Activated naive CD4-positive, alpha-beta T cell treated with anti-CD3 and anti-CD28 coated beads, Interleukin-2, amount 10 ng/mL, durations not matched to agents 7 days and 5 days (primary cell): ENCODE results near the gene GUCD1.
"Not testable (repeated sequence)": the region's sequence is repeated elsewhere in the genome, so short reads cannot be mapped to it uniquely, and the experiment has no call there.

Experiments
- CTCF ChIA-PET: fragments of 350-600 bp; sonication (Branson Sonifier 250); formaldehyde crosslinking; loops from one replicate; lab custom pipeline; 2021; ENCODE audit warnings: antibody characterized with exemption; lab: Charles Lee
- DNase-seq: peaks from one replicate; pipeline ENCODE4 v3.0.0-alpha.2; 2020
- H3K27ac Mint-ChIP-seq: one replicate; pipeline ENCODE4 v1.8.0; 2021; ENCODE audit warnings: mild to moderate bottlenecking, moderate library complexity, mixed read lengths
- H3K27me3 Mint-ChIP-seq: one replicate; pipeline ENCODE4 v1.8.0; 2021; ENCODE audit warnings: mild to moderate bottlenecking, mixed read lengths
- H3K36me3 Mint-ChIP-seq: one replicate; pipeline ENCODE4 v1.8.0; 2021; ENCODE audit warnings: mixed read lengths
- H3K4me1 Mint-ChIP-seq: one replicate; pipeline ENCODE4 v1.8.0; 2021; ENCODE audit warnings: mixed read lengths
- H3K4me3 Mint-ChIP-seq: one replicate; pipeline ENCODE4 v1.8.0; 2021; ENCODE audit warnings: mild to moderate bottlenecking, moderate library complexity, mixed read lengths
- H3K9me3 Mint-ChIP-seq: one replicate; pipeline ENCODE4 v1.8.0; 2021; ENCODE audit warnings: mixed read lengths

The GUCD1 gene

GRCh38 chr22:24593836-24594568, 39.1 kb upstream of the GUCD1 start:
- CTCF ChIA-PET = no interaction called here
- H3K9me3 Mint-ChIP-seq = no peaks in the 10 kb centered on the region
- H3K4me3 Mint-ChIP-seq = no peak overlapping the region
- no peak for DNase-seq
- H3K36me3 Mint-ChIP-seq = no peaks in the 10 kb centered on the region
- H3K27ac Mint-ChIP-seq = no peak overlapping the region
- H3K27me3 Mint-ChIP-seq = peaks cover 45% of the 10 kb centered on the region
- H3K4me1 Mint-ChIP-seq = peaks cover 6% of the 10 kb centered on the region

- CTCF ChIA-PET, H3K36me3 Mint-ChIP-seq, DNase-seq, H3K4me1 Mint-ChIP-seq, H3K9me3 Mint-ChIP-seq, H3K27ac Mint-ChIP-seq: not testable (repeated sequence)
- H3K4me3 Mint-ChIP-seq = peak overlapping the region; percentile 51
- peaks cover 45% of the 10 kb centered on the region for H3K27me3 Mint-ChIP-seq
Measured at GRCh38 chr22:24593559-24593835, 38.6 kb upstream of the GUCD1 start.

- H3K4me3 Mint-ChIP-seq = peak within 1 kb of the TSS; percentile 77
- CTCF ChIA-PET = no interaction called here
- H3K27me3 Mint-ChIP-seq = peaks cover 45% of the 10 kb centered on the region
- H3K27ac Mint-ChIP-seq = no peak within 1 kb of the TSS
- H3K9me3 Mint-ChIP-seq = no peaks in the 10 kb centered on the region
- peaks cover 6% of the 10 kb centered on the region for H3K4me1 Mint-ChIP-seq
- H3K36me3 Mint-ChIP-seq = no peaks in the 10 kb centered on the region
- peak; percentile 59 for DNase-seq
Measured at GRCh38 chr22:24592851-24593558, 38.1 kb upstream of the GUCD1 start, which contains the start of gene LRRC75B. Gene LRRC75B (minus strand): TSS chr22:24593073. CDS start chr22:24593039, 34 bp downstream.

DNA sequence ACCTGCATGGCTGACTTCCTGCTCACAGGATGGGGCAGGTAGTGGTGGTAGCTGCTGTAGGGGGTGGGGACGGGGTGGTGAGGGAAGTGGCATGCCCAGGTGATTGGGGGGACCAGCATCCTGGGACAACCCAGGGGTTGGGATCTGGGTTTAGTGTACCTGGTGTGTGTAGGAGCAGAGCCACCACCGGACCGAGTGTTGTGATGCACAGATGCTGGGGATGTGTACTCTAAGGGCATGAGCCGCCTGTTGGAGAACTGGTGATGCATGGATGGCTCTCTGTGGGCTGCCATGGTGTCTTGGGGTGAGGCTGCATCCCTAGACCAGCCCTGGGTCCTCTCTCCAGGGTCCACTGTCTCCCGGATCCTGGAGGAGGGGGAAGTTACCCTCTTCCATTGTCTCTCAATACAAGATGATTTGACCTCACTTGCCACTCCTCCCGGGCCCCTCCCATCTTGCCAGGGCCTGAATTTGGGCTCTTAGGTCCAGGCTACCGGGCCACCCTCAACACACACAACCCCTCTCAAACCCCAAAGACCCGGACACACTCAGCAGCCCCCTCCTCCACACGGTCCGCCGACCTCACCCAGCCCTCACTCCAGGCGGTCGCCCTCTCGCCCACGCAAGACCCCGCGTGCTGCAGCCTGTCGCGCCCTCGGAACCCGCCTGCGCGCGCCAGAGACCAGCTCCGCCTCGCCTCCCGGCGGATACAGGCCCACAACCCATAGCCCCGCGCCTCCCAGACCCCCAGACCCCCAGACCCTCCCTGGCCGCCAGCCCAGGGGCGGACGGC, 37.3 kb upstream of the GUCD1 start:
- no peak for DNase-seq
- Mint-ChIP-seq H3K9me3 (no peaks in the 10 kb centered on the region), H3K4me3 (peak overlapping the region; percentile 77), H3K27me3 (peaks cover 45% of the 10 kb centered on the region), H3K36me3 (no peaks in the 10 kb centered on the region), H3K27ac (no peak overlapping the region), H3K4me1 (peaks cover 6% of the 10 kb centered on the region)
- CTCF ChIA-PET = no interaction called here

- no peak overlapping the region for H3K27ac Mint-ChIP-seq
- CTCF ChIA-PET = no interaction called here
Measured at GRCh38 chr22:24591286-24591830, 36.4 kb upstream of the GUCD1 start.

DNA sequence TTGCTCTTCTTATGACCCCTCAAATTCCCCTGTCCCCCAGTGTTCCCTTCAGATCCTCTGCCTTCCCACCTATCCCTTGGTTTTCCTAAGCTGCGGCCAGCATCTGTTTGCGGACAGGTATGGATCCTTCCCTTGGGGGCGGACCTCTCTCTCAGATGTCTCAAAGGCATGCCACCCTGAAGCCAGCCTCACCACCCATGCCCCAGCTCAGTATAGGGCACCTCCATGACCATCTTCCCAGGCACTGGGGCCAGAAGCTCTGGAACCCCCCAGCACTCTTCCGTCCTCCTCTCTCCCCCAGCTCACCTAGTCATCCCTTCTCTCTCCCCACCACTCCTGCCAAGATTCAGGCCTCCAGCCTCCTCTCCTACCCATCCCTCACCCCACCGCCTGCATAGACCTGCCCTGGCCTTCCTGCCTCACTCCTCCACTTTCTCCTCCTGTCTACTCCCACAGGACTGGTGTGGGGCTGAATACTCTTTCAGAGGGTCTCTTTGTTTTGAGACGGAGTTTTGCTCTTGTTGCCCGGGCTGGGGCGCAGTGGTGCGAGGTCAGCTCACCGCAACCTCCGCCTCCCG, 35.7 kb upstream of the GUCD1 start:
- Mint-ChIP-seq H3K4me3 (no peak overlapping the region), H3K27me3 (peaks cover 45% of the 10 kb centered on the region), H3K36me3 (no peaks in the 10 kb centered on the region), H3K4me1 (peaks cover 6% of the 10 kb centered on the region), H3K27ac (no peak overlapping the region), H3K9me3 (no peaks in the 10 kb centered on the region)
- no peak for DNase-seq
- CTCF ChIA-PET = no interaction called here

More at GRCh38 chr22:24591286-24591830, 36.4 kb upstream of the GUCD1 start:
- no peaks in the 10 kb centered on the region for H3K36me3 Mint-ChIP-seq
- peaks cover 6% of the 10 kb centered on the region for H3K4me1 Mint-ChIP-seq
- H3K4me3 Mint-ChIP-seq = no peak overlapping the region
- DNase-seq = no peak
- peaks cover 45% of the 10 kb centered on the region for H3K27me3 Mint-ChIP-seq
- no peaks in the 10 kb centered on the region for H3K9me3 Mint-ChIP-seq

DNA sequence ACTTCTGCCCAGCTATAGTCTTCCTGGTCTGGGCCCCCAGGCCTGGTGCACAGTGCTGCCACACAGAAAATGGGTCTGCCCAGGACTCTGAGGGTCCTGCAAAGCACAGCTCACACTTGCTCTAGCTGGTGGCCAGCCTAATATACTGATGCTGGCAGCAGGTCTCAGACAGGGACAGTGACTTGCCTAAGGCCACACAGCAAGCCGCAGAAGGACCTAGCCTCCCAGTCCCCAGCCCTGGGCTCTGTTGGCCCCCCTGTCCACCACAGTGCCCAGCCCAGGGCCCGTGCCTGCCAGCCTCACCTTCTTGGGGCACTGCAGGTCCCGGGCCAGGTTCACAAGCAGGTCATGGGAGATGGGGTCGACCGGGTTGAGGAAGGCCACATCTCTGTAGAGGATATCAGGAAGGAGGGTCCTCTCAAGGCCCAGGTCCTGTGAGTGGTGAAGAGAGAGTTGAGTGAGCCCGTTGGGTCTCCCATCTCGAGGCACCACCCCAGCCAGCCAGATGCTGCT, 34.6 kb upstream of the GUCD1 start:
- Mint-ChIP-seq H3K36me3 (no peaks in the 10 kb centered on the region), H3K27ac (no peak overlapping the region), H3K4me3 (no peak overlapping the region)

DNA sequence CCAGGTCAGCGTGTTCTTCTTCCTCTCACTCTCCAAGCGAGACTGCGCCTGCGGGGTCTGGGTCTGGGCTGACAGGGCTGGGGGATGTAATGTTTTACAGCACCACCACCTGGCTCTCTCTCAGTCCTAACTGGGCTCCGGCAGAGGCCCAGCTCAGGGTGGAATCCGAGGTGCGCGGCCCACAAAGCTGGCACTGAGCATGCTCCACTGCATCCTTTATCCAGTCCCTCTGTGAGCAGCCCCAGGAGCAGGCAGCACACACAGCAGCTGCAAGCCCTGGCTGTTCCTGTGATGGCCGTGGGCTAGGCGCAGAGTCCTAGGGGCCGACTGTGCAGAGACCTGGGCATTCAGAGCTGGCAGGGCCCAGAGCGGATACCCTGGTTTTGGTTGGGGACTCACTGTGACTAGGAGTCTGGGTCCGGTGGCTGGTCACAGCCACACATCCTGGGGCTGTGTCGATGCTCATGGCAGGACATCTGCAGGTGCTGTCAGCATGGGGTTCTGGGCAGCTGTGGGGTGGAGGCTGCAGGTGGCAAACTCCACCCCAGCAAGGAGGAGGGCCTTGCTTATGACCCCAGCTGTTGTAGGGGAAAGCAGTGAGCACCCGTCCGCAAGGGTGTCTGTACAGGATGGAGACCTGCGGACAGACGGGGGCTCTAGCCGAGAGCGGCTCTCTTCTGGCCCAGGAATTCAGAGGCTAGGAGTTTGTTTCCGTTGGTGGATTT, 34.0 kb upstream of the GUCD1 start:
- no peak overlapping the region for H3K27ac Mint-ChIP-seq
- H3K9me3 Mint-ChIP-seq = no peaks in the 10 kb centered on the region
- no peak for DNase-seq
- no peak overlapping the region for H3K4me3 Mint-ChIP-seq
- CTCF ChIA-PET = no interaction called here
- H3K36me3 Mint-ChIP-seq = no peaks in the 10 kb centered on the region
- peaks cover 35% of the 10 kb centered on the region for H3K27me3 Mint-ChIP-seq
- H3K4me1 Mint-ChIP-seq = peaks cover 8% of the 10 kb centered on the region

More for the DNA sequence above, 34.6 kb upstream of the GUCD1 start:
- no peaks in the 10 kb centered on the region for H3K9me3 Mint-ChIP-seq
- H3K27me3 Mint-ChIP-seq = peaks cover 41% of the 10 kb centered on the region
- H3K4me1 Mint-ChIP-seq = peaks cover 7% of the 10 kb centered on the region
- DNase-seq = no peak
- CTCF ChIA-PET = no interaction called here

GRCh38 chr22:24588381-24588756, 33.4 kb upstream of the GUCD1 start:
- CTCF ChIA-PET = no interaction called here
- no peak overlapping the region for H3K4me3 Mint-ChIP-seq
- DNase-seq = no peak
- no peaks in the 10 kb centered on the region for H3K9me3 Mint-ChIP-seq
- peaks cover 31% of the 10 kb centered on the region for H3K27me3 Mint-ChIP-seq
- no peak overlapping the region for H3K27ac Mint-ChIP-seq
- peaks cover 8% of the 10 kb centered on the region for H3K4me1 Mint-ChIP-seq
- no peaks in the 10 kb centered on the region for H3K36me3 Mint-ChIP-seq

GRCh38 chr22:24587948-24588347, 33.0 kb upstream of the GUCD1 start:
- Mint-ChIP-seq H3K4me3 (no peak overlapping the region), H3K9me3 (no peaks in the 10 kb centered on the region), H3K27ac (no peak overlapping the region), H3K4me1 (peaks cover 8% of the 10 kb centered on the region), H3K36me3 (no peaks in the 10 kb centered on the region), H3K27me3 (peaks cover 27% of the 10 kb centered on the region)
- CTCF ChIA-PET = no interaction called here
- no peak for DNase-seq

DNA sequence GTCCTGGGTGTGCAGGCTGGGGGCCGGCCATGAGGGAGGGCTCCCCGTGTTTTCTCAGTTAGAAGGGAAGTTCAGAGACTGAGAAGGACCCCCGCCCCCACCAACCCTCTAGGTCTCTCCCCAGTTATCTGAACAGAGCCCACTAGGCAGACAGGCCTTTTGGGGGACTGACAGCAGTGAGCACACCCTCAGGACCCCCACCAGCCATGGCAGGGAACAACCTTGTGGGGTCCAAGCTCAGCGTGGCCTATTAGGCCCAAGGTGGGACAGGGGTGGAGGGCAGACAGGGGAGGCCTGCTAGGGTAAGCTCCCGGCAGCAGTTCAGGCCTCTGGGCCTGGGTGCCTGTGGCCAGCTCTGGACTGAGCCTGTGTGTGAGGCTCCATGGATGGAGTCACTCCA, 32.3 kb upstream of the GUCD1 start:
- Mint-ChIP-seq H3K27me3 (peaks cover 21% of the 10 kb centered on the region), H3K9me3 (no peaks in the 10 kb centered on the region), H3K36me3 (no peaks in the 10 kb centered on the region), H3K27ac (no peak overlapping the region), H3K4me3 (no peak overlapping the region), H3K4me1 (peaks cover 5% of the 10 kb centered on the region)
- no peak for DNase-seq
- CTCF ChIA-PET = no interaction called here

DNA sequence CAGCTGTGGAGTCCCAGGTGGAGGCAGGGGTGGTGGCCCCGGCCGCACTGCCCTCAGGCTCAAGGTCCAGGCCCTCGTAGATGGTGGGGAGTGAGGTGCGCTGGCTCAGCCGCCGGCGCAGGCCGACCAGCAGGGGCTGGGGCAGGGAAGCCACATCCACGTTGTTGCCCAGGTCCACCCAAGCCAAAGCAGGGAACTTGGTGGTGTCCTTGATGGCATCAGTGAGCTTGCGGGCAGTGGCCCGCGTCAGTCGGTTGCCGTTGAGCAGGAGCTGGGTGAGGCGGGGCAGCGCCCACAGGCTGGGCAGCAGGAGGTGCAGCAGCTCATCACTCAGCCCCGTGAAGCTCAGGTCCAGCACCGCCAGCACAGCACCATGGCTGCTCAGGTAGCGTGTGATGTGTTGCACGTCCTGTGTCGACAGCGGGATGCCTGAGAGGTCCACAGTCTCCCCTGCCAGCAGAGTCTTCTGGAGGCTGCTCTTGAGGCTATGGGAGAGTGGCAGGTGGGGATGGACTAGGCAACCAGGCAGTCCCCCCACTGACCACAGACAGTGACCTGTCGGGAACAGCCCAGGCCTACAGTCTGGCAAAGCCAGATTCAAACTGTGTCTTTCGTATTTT, 31.1 kb upstream of the GUCD1 start:
- H3K27ac Mint-ChIP-seq = no peak overlapping the region
- H3K36me3 Mint-ChIP-seq = no peaks in the 10 kb centered on the region
- peaks cover 2% of the 10 kb centered on the region for H3K4me1 Mint-ChIP-seq
- H3K27me3 Mint-ChIP-seq = peaks cover 9% of the 10 kb centered on the region
- CTCF ChIA-PET = interaction anchor here (0.7 kb wide), 1 partner anchor 142 kb away, joined by 3 read pairs; no protein-coding TSS in a partner anchor
- H3K4me3 Mint-ChIP-seq = no peak overlapping the region
- H3K9me3 Mint-ChIP-seq = no peaks in the 10 kb centered on the region
- DNase-seq = no peak

DNA sequence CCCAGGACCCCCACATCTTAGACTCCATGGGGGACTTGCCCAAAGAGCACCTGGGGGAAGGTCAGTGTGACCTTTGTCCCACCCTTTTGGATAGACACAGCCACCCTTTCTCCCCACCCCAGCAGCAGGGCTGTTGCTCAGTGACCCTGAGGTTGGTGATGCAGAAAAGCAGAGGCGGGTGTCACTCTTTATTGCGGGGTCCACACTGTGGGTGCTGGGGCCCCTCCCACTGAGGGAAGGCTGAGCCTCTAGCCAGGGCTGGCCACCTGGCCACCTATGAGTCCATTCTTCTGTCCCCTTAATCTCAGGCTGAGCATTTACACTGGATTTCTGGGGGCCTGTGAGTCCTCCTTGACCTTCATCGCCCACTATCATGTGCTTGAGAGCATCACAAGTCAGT, 30.5 kb upstream of the GUCD1 start:
- CTCF ChIA-PET = no interaction called here
- Mint-ChIP-seq H3K36me3 (no peaks in the 10 kb centered on the region), H3K4me3 (no peak overlapping the region), H3K27me3 (peaks cover 3% of the 10 kb centered on the region), H3K4me1 (peaks cover 2% of the 10 kb centered on the region), H3K9me3 (no peaks in the 10 kb centered on the region), H3K27ac (no peak overlapping the region)
- no peak for DNase-seq
